Measurements from ENCODE around the gene CFL1.

DNA sequence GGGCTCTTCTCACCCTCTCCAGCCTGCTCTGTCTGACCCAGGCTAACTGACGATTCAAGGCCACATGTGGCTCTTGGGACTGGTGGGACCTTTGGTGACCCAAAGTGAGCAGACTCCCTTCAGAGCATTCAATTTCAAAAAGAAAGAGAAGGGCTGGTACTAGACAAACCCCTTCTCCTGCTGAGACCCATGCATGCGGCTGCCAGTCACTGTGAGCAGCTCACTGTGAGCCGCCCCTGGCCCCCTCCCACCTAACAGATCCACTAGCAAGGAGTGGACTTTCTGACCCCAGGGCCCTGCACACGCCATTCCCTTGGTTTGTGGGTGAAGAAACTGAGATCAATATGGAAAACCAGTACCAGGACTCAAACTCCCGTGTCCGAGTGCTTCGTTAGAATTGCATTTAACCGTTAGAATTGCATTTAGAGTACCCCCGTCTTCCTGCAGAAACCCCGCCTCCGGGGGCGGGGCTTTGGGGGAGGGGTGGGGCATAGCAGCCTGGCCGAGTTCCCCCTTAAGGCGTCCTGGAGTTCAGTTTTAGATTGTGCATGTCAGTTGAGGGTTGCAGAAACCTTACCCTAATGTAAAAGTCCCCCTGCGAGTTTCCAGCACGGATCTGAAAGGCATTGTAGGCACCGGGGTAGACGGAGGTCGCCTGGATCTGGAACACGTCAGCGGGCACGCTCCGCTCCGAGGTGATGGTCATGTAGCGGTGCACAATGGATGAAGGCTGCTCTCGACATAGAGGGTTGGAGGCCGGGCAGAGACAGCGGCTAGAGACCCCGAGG, 9.5 kb upstream of the CFL1 start:
- TF ChIP-seq, protein P1, sequence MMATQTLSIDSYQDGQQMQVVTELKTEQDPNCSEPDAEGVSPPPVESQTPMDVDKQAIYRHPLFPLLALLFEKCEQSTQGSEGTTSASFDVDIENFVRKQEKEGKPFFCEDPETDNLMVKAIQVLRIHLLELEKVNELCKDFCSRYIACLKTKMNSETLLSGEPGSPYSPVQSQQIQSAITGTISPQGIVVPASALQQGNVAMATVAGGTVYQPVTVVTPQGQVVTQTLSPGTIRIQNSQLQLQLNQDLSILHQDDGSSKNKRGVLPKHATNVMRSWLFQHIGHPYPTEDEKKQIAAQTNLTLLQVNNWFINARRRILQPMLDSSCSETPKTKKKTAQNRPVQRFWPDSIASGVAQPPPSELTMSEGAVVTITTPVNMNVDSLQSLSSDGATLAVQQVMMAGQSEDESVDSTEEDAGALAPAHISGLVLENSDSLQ (IDR thresholded peaks at IDR 0.05): no peak
- TF ChIP-seq RAD21 (IDR thresholded peaks at IDR 0.05; ENCODE audit: insufficient read depth, low read depth, low read length) (no peak), TAF1 (IDR thresholded peaks at IDR 0.05; ENCODE audit: borderline replicate concordance, low read depth, low read length) (no peak), CHD1 (IDR thresholded peaks at IDR 0.05; ENCODE audit: low read depth, low read length) (no peak), MYB (IDR thresholded peaks at IDR 0.05; ENCODE audit: borderline replicate concordance, low read depth, low read length) (no peak)
- TF ChIP-seq, protein P2, sequence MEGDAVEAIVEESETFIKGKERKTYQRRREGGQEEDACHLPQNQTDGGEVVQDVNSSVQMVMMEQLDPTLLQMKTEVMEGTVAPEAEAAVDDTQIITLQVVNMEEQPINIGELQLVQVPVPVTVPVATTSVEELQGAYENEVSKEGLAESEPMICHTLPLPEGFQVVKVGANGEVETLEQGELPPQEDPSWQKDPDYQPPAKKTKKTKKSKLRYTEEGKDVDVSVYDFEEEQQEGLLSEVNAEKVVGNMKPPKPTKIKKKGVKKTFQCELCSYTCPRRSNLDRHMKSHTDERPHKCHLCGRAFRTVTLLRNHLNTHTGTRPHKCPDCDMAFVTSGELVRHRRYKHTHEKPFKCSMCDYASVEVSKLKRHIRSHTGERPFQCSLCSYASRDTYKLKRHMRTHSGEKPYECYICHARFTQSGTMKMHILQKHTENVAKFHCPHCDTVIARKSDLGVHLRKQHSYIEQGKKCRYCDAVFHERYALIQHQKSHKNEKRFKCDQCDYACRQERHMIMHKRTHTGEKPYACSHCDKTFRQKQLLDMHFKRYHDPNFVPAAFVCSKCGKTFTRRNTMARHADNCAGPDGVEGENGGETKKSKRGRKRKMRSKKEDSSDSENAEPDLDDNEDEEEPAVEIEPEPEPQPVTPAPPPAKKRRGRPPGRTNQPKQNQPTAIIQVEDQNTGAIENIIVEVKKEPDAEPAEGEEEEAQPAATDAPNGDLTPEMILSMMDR (IDR thresholded peaks at IDR 0.05 in 2 of 3, conservative IDR thresholded peaks at IDR 0.05 in 1 of 3; ENCODE audit: control insufficient read depth in 2 of 3, extremely low read depth in 1 of 3, insufficient read depth in 1 of 3, low read depth in 3 of 3, low read length in 3 of 3): no peak
- TF ChIP-seq, protein P3, sequence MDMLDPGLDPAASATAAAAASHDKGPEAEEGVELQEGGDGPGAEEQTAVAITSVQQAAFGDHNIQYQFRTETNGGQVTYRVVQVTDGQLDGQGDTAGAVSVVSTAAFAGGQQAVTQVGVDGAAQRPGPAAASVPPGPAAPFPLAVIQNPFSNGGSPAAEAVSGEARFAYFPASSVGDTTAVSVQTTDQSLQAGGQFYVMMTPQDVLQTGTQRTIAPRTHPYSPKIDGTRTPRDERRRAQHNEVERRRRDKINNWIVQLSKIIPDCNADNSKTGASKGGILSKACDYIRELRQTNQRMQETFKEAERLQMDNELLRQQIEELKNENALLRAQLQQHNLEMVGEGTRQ (IDR thresholded peaks at IDR 0.05; ENCODE audit: borderline replicate concordance, low read depth, low read length): no peak

Measured in GM12878 (cell line).